ENCODE results near the gene ATP8B1. TPM values are rescaled to one million over a fixed set of nuclear protein-coding genes. Genes with fewer than 3 reads are reported as not detected.

The ATP8B1 gene
- total and polyA plus RNA-seq, 2 of the 8 experiments (the other 6 are each of a cell fraction or from before 2014, with no cell fraction given), result 1.1 to 4.6 TPM

DNA sequence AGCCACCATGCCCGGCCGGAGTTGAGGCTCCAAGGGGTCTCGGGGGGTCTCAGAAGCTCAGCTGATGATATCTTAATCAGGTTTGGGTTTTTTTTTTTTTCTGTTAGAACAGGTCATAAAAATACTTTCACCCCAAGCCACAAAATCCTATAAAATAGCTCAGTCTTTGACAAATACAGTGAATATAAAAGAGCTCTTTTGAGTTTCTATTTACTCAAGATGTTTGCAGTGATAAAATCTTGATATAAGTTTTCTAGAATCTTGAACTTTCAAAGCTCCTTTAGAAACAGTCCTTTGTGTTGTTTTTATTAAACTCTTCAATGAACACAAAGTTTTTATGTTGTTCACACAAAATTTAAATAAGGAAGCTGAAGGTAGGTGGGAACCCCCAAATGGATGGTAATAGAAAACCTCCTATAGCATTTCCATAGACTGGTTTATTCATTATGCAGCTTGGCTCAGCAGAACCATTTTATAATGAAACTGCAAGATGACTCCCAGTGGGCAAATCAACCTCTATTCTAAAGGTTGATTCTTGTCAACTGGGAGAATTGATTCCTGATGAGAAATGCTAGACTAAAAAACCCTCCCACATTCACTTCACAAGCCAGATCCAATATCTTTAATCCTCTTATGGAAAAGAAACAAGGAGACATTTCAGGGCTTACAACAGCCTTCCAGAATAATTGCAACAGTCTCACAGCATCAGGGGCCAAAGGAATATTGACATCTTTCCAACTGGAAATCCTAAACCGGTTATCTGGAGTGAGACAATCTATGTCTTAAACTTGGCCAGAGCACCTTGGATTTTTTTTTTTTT, 167.9 kb downstream of the ATP8B1 start (continued):
- TF ChIP-seq, protein P1, sequence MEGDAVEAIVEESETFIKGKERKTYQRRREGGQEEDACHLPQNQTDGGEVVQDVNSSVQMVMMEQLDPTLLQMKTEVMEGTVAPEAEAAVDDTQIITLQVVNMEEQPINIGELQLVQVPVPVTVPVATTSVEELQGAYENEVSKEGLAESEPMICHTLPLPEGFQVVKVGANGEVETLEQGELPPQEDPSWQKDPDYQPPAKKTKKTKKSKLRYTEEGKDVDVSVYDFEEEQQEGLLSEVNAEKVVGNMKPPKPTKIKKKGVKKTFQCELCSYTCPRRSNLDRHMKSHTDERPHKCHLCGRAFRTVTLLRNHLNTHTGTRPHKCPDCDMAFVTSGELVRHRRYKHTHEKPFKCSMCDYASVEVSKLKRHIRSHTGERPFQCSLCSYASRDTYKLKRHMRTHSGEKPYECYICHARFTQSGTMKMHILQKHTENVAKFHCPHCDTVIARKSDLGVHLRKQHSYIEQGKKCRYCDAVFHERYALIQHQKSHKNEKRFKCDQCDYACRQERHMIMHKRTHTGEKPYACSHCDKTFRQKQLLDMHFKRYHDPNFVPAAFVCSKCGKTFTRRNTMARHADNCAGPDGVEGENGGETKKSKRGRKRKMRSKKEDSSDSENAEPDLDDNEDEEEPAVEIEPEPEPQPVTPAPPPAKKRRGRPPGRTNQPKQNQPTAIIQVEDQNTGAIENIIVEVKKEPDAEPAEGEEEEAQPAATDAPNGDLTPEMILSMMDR (IDR thresholded peaks at IDR 0.05; ENCODE audit: control extremely low read depth in 1 of 3, insufficient read depth in 1 of 3, low read depth in 1 of 3, low read length in 3 of 3), result no peak
- TF ChIP-seq TBP (IDR thresholded peaks at IDR 0.05; ENCODE audit: low read depth, low read length) (no peak), SIRT6 (IDR thresholded peaks at IDR 0.05; ENCODE audit: low read length) (no peak), CBX5 (IDR thresholded peaks at IDR 0.05; ENCODE audit: low read depth, low read length) (no peak), CTBP2 (IDR thresholded peaks at IDR 0.05; ENCODE audit: borderline replicate concordance, insufficient read depth, insufficient read length, low read length) (no peak), TCF12 (IDR thresholded peaks at IDR 0.05; ENCODE audit: low read depth, low read length) (no peak)

Measured in H1 (cell line).